C4-2B (cell line): Measurements from ENCODE around the gene PPDPF.

Experiments used
- H3K27ac ChIP-seq: fragments of 450-650 bp; 2 replicates; pipeline ENCODE4 v1.5.1; 2017
- CTCF ChIP-seq: fragments of 450-650 bp; conservative IDR thresholded peaks from 2 replicates; pipeline ENCODE4 v1.5.1; 2017; ENCODE audit warnings: mild to moderate bottlenecking
- ZFX ChIP-seq: fragments of 450-650 bp; IDR thresholded peaks from 2 replicates; pipeline ENCODE4 v1.6.1; 2017

Gene PPDPF

DNA sequence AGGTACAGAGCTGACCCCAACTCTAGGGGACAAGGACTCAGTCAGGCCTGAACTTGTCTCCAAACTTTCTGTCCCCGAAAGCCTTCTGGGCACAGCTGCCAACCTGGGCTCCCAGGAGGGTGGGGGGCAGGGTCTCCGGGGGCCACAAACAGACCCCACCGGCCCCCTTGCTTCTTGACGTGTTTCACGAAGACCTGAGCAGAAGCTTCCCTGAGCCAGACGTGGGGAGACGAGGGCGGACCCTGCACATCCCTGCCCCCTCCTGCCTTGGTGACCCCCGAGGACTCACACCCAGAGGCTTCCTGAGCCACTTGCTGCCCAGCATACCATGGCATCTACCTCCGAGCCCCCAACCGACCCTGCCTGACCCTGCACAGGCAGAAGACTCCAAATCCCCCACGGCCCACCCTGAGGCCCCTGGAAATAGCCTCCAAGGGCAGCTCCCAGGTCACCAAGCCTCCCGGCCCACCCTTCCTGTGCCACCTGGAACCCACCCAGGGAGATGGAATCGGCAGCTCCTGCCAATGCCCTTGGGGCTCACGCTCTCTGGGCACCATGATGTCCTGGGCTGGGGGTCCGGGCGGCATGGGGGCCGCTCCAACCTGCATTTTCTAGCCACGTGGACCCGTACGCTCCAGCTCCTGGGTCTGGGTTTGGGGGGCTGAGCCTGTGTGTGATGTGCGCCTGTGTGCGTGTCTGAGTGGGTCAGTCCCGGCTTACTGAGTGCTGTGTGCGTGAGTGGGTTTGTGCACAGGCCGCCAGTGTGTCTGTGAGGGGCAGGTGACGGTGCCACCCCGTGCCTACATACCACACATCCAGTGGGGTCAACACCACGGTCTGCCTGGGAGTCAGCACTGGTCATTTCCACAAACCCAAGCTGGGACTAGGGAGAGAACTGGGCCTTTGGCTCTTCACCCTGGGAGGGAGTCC lies 19.1 kb downstream of the PPDPF start:
- peak overlapping the region; percentile 67 for H3K27ac ChIP-seq
- TF ChIP-seq ZFX: no peak
- no peak for TF ChIP-seq CTCF

DNA sequence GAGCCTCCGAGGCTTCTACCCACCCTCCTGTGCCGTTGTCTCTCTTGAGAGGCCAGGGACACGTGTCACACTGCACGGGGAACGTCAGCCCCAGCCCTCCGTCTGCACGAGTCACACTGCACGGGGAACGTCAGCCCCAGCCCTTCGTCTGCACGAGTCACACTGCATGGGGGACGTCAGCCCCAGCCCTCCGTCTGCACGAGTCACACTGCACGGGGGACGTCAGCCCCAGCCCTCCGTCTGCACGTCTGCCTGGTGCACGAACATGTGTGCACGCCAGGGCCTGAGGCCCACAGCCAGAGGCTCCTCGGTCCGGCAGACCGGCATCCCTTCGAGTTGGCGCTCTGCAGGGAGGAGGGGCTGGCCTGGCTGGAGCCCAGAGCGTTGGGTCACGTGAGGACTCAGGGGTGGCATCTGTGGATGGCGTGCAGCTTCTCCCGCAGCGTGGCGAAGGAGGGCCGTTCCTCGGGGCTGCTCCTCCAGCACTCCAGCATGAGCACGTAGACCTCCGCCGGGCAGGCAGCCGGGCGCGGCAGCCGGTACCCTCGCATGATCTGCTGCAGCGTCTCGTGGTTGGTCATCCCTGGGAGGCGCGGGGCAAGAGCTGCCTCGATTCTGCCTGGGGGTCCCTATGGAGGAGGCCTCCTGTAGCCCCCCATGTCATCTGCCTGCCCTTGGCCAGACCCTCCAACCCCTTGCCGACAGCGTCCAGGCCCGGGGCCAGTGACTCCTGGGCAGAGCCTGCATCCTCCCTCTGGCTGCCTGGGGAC lies 20.0 kb downstream of the PPDPF start:
- H3K27ac ChIP-seq: no peak overlapping the region
- TF ChIP-seq CTCF (no peak), ZFX (no peak)

- TF ChIP-seq ZFX: no peak
- TF ChIP-seq CTCF: no peak
- no peak overlapping the region for H3K27ac ChIP-seq
Observed at GRCh38 chr20:63541371-63541770, 20.8 kb downstream of the PPDPF start.

DNA sequence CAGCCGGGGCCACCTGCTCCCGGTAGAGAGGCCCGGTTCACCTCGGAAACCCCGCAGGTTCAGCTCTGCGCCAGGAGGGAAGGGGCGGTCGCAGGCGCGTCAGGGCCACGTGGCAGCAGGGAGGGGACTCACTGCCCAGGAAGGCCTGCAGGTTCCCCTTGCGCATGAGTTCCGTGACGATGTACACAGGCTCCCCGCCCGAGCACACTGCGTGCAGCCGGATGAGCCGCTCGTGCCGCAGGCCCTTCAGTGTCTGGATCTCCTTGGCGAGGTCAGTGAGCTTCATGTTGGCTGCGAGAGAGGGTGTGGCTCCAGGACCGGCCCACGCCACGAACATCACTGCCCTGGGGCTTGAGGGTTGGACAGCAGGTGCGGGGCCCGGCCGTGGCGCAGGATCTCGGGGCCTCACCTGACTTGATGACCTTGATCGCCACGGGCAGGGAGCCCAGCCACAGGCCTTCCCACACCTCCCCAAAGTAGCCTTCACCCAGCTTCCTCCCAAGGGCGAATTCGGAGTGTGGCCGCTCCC lies 21.5 kb downstream of the PPDPF start:
- no peak overlapping the region for H3K27ac ChIP-seq
- TF ChIP-seq CTCF: no peak
- no peak for TF ChIP-seq ZFX

DNA sequence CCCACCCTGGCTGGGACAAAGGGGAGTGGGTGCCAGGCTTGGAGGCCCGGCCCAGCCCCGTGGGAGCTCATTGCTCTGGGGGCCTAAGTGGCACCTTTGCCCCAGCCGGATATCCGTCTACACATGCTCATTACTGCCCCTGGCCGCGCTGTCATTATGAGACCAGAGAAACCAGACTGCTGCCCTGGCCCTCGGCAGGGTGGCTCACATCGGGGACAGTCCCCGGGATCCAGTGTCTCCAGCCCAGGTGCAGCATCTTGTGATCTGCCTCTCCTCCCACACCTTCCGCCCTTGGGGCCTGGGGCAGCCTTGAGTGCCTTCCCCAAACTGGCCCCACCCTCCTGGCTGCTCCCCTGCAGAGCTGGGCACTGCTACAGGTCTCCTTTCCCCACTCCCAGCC lies 22.1 kb downstream of the PPDPF start:
- no peak overlapping the region for H3K27ac ChIP-seq
- no peak for TF ChIP-seq ZFX
- TF ChIP-seq CTCF: no peak

DNA sequence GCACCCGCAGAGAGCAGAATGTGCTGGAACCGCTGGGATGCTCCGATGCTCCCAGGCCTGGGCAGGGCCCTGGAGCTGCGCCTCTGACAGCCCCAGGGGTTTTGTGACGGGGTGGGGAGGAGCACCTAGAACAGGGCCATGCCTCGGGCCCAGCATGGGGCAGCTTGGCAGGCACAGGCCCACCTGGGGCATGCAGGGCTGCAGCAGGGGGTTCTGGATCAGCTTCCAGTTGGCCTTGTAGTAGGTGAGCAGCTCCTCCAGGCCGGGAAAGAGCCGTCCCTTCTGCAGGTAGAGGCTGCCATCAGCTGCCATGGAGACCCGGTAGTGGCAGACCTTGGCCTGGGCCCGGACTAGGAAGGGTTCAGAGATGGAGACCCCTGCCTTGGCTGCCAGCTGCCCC lies 22.6 kb downstream of the PPDPF start:
- no peak for TF ChIP-seq ZFX
- TF ChIP-seq CTCF: no peak
- no peak overlapping the region for H3K27ac ChIP-seq

- H3K27ac ChIP-seq: no peak overlapping the region
- no peak for TF ChIP-seq CTCF
Observed at GRCh38 chr20:63543733-63544132, 23.2 kb downstream of the PPDPF start.
